Hepatocyte (in vitro differentiated cells): ENCODE results near the gene VPS50.

ENCODE experiments used
- EZH2phosphoT487 ChIP-seq: fragments of 200-600 bp; sonication (generic); IDR thresholded peaks from one replicate; pipeline ENCODE4 v1.6.1; 2018; ENCODE audit warnings: antibody characterized with exemption, mild to moderate bottlenecking, low read depth, moderate library complexity; ENCODE audit not compliant: unreplicated experiment, severe bottlenecking
- TF ChIP-seq, protein P1 (sequence below): fragments of 200-600 bp; sonication (generic); IDR thresholded peaks from 2 replicates; pipeline ENCODE4 v1.5.1; 2016; ENCODE audit warnings: antibody characterized with exemption, mild to moderate bottlenecking; ENCODE audit not compliant: poor library complexity

DNA sequence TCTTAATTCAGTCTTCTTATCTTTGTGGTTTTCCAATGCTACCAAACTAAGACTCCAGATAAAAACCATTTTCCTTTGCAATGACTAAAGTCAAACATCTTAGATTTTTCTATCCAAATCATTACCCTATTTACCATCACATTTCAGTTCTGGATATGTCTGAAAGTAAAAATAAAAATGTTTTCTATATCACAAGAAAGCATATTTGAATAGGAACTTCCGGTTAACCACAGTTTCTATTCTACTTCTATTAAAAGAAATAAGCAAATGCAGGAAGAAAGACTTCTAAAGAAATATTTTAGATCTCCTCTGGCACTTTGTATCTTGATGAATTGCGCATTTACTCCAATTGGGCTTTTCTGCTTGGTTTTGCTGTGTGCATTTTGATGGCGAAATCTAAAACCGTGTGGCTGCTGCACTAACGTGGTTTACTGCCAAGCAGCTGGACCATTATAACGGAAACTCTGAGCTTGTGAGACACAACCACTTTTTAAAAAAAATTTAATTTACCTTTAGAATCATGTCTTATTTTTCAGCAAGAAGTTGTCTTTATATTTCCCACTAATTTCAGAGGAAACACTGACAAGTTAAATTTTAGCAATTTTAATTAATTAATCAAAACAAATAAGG, 146.1 kb downstream of the VPS50 start:
- TF ChIP-seq, protein P1, sequence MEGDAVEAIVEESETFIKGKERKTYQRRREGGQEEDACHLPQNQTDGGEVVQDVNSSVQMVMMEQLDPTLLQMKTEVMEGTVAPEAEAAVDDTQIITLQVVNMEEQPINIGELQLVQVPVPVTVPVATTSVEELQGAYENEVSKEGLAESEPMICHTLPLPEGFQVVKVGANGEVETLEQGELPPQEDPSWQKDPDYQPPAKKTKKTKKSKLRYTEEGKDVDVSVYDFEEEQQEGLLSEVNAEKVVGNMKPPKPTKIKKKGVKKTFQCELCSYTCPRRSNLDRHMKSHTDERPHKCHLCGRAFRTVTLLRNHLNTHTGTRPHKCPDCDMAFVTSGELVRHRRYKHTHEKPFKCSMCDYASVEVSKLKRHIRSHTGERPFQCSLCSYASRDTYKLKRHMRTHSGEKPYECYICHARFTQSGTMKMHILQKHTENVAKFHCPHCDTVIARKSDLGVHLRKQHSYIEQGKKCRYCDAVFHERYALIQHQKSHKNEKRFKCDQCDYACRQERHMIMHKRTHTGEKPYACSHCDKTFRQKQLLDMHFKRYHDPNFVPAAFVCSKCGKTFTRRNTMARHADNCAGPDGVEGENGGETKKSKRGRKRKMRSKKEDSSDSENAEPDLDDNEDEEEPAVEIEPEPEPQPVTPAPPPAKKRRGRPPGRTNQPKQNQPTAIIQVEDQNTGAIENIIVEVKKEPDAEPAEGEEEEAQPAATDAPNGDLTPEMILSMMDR: no peak
- no peak for TF ChIP-seq EZH2phosphoT487
